ENCODE results near the gene CUL2.

CUL2 gene

GRCh38 chr10:35035606-35036005, 54.5 kb downstream of the CUL2 start:
- H3K9me3 Mint-ChIP-seq: no peaks in the 10 kb centered on the region
- DNase-seq (no peak), ATAC-seq (replicated peaks) (no peak)
- no peaks in the 10 kb centered on the region for H3K27me3 Mint-ChIP-seq
- H3K27ac Mint-ChIP-seq: peak overlapping the region in 1 of 2 donors; percentile 15
- H3K4me3 Mint-ChIP-seq: no peak overlapping the region
- H3K36me3 Mint-ChIP-seq (ENCODE audit: insufficient read depth): peaks cover 43% of the 10 kb centered on the region
- H3K4me1 Mint-ChIP-seq (ENCODE audit: low read depth in 2 of 2): peaks cover 0 to 10% of the 10 kb centered on the region in 2 donors

GRCh38 chr10:35027567-35027966, 62.6 kb downstream of the CUL2 start:
- peaks cover 0 to 4% of the 10 kb centered on the region in 2 donors for H3K4me1 Mint-ChIP-seq (ENCODE audit: low read depth in 2 of 2)
- ATAC-seq (replicated peaks): no peak
- no peak overlapping the region for H3K4me3 Mint-ChIP-seq
- DNase-seq: no peak
- no peaks in the 10 kb centered on the region for H3K9me3 Mint-ChIP-seq
- peaks cover 84% of the 10 kb centered on the region for H3K36me3 Mint-ChIP-seq (ENCODE audit: insufficient read depth)
- H3K27ac Mint-ChIP-seq: no peak overlapping the region
- H3K27me3 Mint-ChIP-seq: no peaks in the 10 kb centered on the region

GRCh38 chr10:35025916-35026315, 64.2 kb downstream of the CUL2 start:
- Mint-ChIP-seq H3K9me3 (no peaks in the 10 kb centered on the region), H3K27ac (peak overlapping the region in 1 of 2 donors; percentile 85), H3K4me1 (ENCODE audit: low read depth in 2 of 2) (peaks cover 1 to 4% of the 10 kb centered on the region in 2 donors), H3K4me3 (no peak overlapping the region), H3K36me3 (ENCODE audit: insufficient read depth) (peaks cover 80% of the 10 kb centered on the region), H3K27me3 (no peaks in the 10 kb centered on the region)
- no peak for DNase-seq
- no peak for ATAC-seq (replicated peaks)

- Mint-ChIP-seq H3K27me3 (no peaks in the 10 kb centered on the region), H3K4me3 (no peak overlapping the region), H3K36me3 (ENCODE audit: insufficient read depth) (peaks cover 69% of the 10 kb centered on the region), H3K4me1 (ENCODE audit: low read depth in 2 of 2) (peaks cover 9 to 12% of the 10 kb centered on the region in 2 donors), H3K27ac (peak overlapping the region; percentile 66 to 67), H3K9me3 (no peaks in the 10 kb centered on the region)
- ATAC-seq (replicated peaks) (no peak), DNase-seq (no peak)
These were observed 69.7 kb downstream of the CUL2 start for GRCh38 chr10:35020481-35020880.

- Mint-ChIP-seq H3K9me3 (no peaks in the 10 kb centered on the region), H3K4me1 (ENCODE audit: low read depth in 2 of 2) (peaks cover 8 to 9% of the 10 kb centered on the region in 2 donors), H3K27me3 (no peaks in the 10 kb centered on the region), H3K36me3 (ENCODE audit: insufficient read depth) (peaks cover 68% of the 10 kb centered on the region), H3K4me3 (no peak overlapping the region), H3K27ac (peak overlapping the region in 1 of 2 donors; percentile 61)
- ATAC-seq (replicated peaks) (no peak), DNase-seq (no peak)
These were observed 70.8 kb downstream of the CUL2 start for GRCh38 chr10:35019041-35020024.

- Mint-ChIP-seq H3K4me3 (no peak overlapping the region), H3K27ac (no peak overlapping the region), H3K4me1 (ENCODE audit: low read depth in 2 of 2) (peaks cover 8 to 9% of the 10 kb centered on the region in 2 donors), H3K9me3 (no peaks in the 10 kb centered on the region), H3K36me3 (ENCODE audit: insufficient read depth) (peaks cover 66% of the 10 kb centered on the region), H3K27me3 (no peaks in the 10 kb centered on the region)
- ATAC-seq (replicated peaks): no peak
- DNase-seq: no peak
These were observed 72.5 kb downstream of the CUL2 start for GRCh38 chr10:35017608-35018007.

GRCh38 chr10:35015843-35016408, 74.2 kb downstream of the CUL2 start:
- ATAC-seq (replicated peaks) (no peak), DNase-seq (no peak)
- H3K9me3 Mint-ChIP-seq: no peaks in the 10 kb centered on the region
- no peak overlapping the region for H3K4me3 Mint-ChIP-seq
- H3K36me3 Mint-ChIP-seq (ENCODE audit: insufficient read depth): peaks cover 69% of the 10 kb centered on the region
- H3K4me1 Mint-ChIP-seq (ENCODE audit: low read depth in 2 of 2): peaks cover 7 to 8% of the 10 kb centered on the region in 2 donors
- H3K27ac Mint-ChIP-seq: no peak overlapping the region
- no peaks in the 10 kb centered on the region for H3K27me3 Mint-ChIP-seq

- no peaks in the 10 kb centered on the region for H3K9me3 Mint-ChIP-seq
- H3K27ac Mint-ChIP-seq: no peak overlapping the region
- H3K4me3 Mint-ChIP-seq: no peak overlapping the region
- H3K4me1 Mint-ChIP-seq (ENCODE audit: low read depth in 2 of 2): no peaks in the 10 kb centered on the region
- DNase-seq (no peak), ATAC-seq (replicated peaks) (no peak)
- peaks cover 68% of the 10 kb centered on the region for H3K36me3 Mint-ChIP-seq (ENCODE audit: insufficient read depth)
- no peaks in the 10 kb centered on the region for H3K27me3 Mint-ChIP-seq
These were observed 77.4 kb downstream of the CUL2 start for GRCh38 chr10:35012781-35013180.

- Mint-ChIP-seq H3K9me3 (no peaks in the 10 kb centered on the region), H3K27ac (no peak overlapping the region), H3K4me3 (no peak overlapping the region), H3K27me3 (no peaks in the 10 kb centered on the region), H3K4me1 (ENCODE audit: low read depth in 2 of 2) (no peaks in the 10 kb centered on the region), H3K36me3 (ENCODE audit: insufficient read depth) (peaks cover 63% of the 10 kb centered on the region)
- ATAC-seq (replicated peaks) (no peak), DNase-seq (no peak)
These were observed 78.4 kb downstream of the CUL2 start for GRCh38 chr10:35011771-35012191.

GRCh38 chr10:35007858-35008301, 82.3 kb downstream of the CUL2 start:
- DNase-seq (no peak), ATAC-seq (replicated peaks) (no peak)
- Mint-ChIP-seq H3K4me3 (no peak overlapping the region), H3K36me3 (ENCODE audit: insufficient read depth) (peaks cover 29% of the 10 kb centered on the region), H3K4me1 (ENCODE audit: low read depth in 2 of 2) (no peaks in the 10 kb centered on the region), H3K27me3 (no peaks in the 10 kb centered on the region), H3K27ac (peak overlapping the region in 1 of 2 donors; percentile 55), H3K9me3 (no peaks in the 10 kb centered on the region)

GRCh38 chr10:35006836-35007235, 83.3 kb downstream of the CUL2 start:
- Mint-ChIP-seq H3K27ac (no peak overlapping the region), H3K4me3 (no peak overlapping the region), H3K4me1 (ENCODE audit: low read depth in 2 of 2) (no peaks in the 10 kb centered on the region), H3K27me3 (no peaks in the 10 kb centered on the region), H3K36me3 (ENCODE audit: insufficient read depth) (peaks cover 21% of the 10 kb centered on the region), H3K9me3 (no peaks in the 10 kb centered on the region)
- ATAC-seq (replicated peaks) (no peak), DNase-seq (no peak)

- Mint-ChIP-seq H3K4me1 (ENCODE audit: low read depth in 2 of 2) (no peaks in the 10 kb centered on the region), H3K9me3 (no peaks in the 10 kb centered on the region), H3K4me3 (no peak overlapping the region), H3K27ac (no peak overlapping the region), H3K27me3 (no peaks in the 10 kb centered on the region), H3K36me3 (ENCODE audit: insufficient read depth) (peaks cover 20% of the 10 kb centered on the region)
- ATAC-seq (replicated peaks) (no peak), DNase-seq (no peak)
These were observed 84.3 kb downstream of the CUL2 start for GRCh38 chr10:35005868-35006267.

GRCh38 chr10:35004651-35005050, 85.5 kb downstream of the CUL2 start:
- H3K27me3 Mint-ChIP-seq: no peaks in the 10 kb centered on the region
- peaks cover 9% of the 10 kb centered on the region for H3K36me3 Mint-ChIP-seq (ENCODE audit: insufficient read depth)
- no peak for DNase-seq
- no peak overlapping the region for H3K4me3 Mint-ChIP-seq
- no peak overlapping the region for H3K27ac Mint-ChIP-seq
- no peaks in the 10 kb centered on the region for H3K9me3 Mint-ChIP-seq
- H3K4me1 Mint-ChIP-seq (ENCODE audit: low read depth in 2 of 2): no peaks in the 10 kb centered on the region
- no peak for ATAC-seq (replicated peaks)

GRCh38 chr10:35003906-35004305, 86.2 kb downstream of the CUL2 start:
- no peaks in the 10 kb centered on the region for H3K27me3 Mint-ChIP-seq
- ATAC-seq (replicated peaks): no peak
- H3K27ac Mint-ChIP-seq: no peak overlapping the region
- no peak overlapping the region for H3K4me3 Mint-ChIP-seq
- no peak for DNase-seq
- H3K9me3 Mint-ChIP-seq: no peaks in the 10 kb centered on the region
- peaks cover 9% of the 10 kb centered on the region for H3K36me3 Mint-ChIP-seq (ENCODE audit: insufficient read depth)
- H3K4me1 Mint-ChIP-seq (ENCODE audit: low read depth in 2 of 2): no peaks in the 10 kb centered on the region

All from effector memory CD8-positive, alpha-beta T cell (primary cell).